HL-60 (cell line): ENCODE measurements around the gene MACF1.

Experiments used
- DNase-seq, 2 experiments: peaks; one replicate each; pipeline ENCODE4 v3.0.0-alpha.2; 2010 to 2020; ENCODE audit warnings: low read depth in 1 of 2, low spot score in 1 of 2
- H3K27ac ChIP-seq: fragments of 250-450 bp; sonication (Bioruptor Pico); replicated peaks from 2 replicates; pipeline ENCODE4 v1.5.1; 2020; ENCODE audit warnings: mild to moderate bottlenecking, moderate library complexity
- H3K27me3 ChIP-seq: fragments of 250-450 bp; sonication (Bioruptor Pico); 2 replicates; pipeline ENCODE4 v1.5.1; 2021; ENCODE audit warnings: mild to moderate bottlenecking, moderate library complexity; ENCODE audit not compliant: insufficient read depth, poor library complexity, severe bottlenecking
- H3K4me3 ChIP-seq: replicated peaks from 2 replicates; pipeline ENCODE4 v1.5.1; 2011; ENCODE audit warnings: mild to moderate bottlenecking, control low read depth, low read length; ENCODE audit not compliant: insufficient read depth
- GABPA ChIP-seq: IDR thresholded peaks from 2 replicates; pipeline ENCODE4 v1.6.1; 2012; ENCODE audit warnings: low read depth
- POLR2AphosphoS5 ChIP-seq: IDR thresholded peaks from 2 replicates; pipeline ENCODE4 v1.6.1; 2012; ENCODE audit warnings: low read depth
- SPI1 ChIP-seq: IDR thresholded peaks from 2 replicates; pipeline ENCODE4 v1.6.1; 2012; ENCODE audit warnings: low read depth, mild to moderate bottlenecking, borderline replicate concordance
- TF ChIP-seq, protein P1 (sequence below): IDR thresholded peaks from one replicate; pipeline ENCODE4 v1.5.1; 2011; ENCODE audit warnings: low read length, control low read depth, inconsistent platforms; ENCODE audit not compliant: insufficient read depth
- TF ChIP-seq, protein P2 (sequence below): IDR thresholded peaks from 2 replicates; pipeline ENCODE4 v1.6.1; 2012; ENCODE audit warnings: low read depth; ENCODE audit not compliant: insufficient replicate concordance

Gene MACF1

DNA sequence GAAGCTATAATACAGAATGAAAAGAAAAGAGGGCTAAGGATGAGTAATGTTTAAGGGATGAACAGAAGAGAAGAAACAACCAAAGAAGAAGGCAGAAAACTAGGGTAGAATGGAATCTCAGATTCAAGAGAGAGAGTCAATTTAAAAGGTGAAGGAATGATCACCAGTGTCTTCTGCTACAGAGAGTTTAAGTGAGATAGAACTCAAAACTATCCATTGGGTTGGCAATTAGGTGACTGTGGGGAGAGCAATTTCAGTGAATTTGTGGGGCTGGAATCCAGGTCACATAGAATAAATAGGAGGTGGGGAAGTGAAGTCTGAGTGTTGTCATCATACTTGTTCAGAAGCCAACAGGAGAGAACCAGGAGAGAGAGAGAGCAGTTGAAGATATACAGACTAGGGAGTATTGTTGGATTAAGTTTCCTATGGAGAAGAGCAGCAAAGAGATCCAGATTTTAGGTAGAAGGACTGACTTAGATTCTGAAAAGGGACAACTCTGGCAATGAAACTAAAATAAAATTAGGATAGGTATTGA, 19.9 kb downstream of the MACF1 start:
- no peak for TF ChIP-seq POLR2AphosphoS5
- TF ChIP-seq SPI1: no peak
- TF ChIP-seq GABPA: no peak
- TF ChIP-seq, protein P1, sequence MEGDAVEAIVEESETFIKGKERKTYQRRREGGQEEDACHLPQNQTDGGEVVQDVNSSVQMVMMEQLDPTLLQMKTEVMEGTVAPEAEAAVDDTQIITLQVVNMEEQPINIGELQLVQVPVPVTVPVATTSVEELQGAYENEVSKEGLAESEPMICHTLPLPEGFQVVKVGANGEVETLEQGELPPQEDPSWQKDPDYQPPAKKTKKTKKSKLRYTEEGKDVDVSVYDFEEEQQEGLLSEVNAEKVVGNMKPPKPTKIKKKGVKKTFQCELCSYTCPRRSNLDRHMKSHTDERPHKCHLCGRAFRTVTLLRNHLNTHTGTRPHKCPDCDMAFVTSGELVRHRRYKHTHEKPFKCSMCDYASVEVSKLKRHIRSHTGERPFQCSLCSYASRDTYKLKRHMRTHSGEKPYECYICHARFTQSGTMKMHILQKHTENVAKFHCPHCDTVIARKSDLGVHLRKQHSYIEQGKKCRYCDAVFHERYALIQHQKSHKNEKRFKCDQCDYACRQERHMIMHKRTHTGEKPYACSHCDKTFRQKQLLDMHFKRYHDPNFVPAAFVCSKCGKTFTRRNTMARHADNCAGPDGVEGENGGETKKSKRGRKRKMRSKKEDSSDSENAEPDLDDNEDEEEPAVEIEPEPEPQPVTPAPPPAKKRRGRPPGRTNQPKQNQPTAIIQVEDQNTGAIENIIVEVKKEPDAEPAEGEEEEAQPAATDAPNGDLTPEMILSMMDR: no peak
- TF ChIP-seq, protein P2, sequence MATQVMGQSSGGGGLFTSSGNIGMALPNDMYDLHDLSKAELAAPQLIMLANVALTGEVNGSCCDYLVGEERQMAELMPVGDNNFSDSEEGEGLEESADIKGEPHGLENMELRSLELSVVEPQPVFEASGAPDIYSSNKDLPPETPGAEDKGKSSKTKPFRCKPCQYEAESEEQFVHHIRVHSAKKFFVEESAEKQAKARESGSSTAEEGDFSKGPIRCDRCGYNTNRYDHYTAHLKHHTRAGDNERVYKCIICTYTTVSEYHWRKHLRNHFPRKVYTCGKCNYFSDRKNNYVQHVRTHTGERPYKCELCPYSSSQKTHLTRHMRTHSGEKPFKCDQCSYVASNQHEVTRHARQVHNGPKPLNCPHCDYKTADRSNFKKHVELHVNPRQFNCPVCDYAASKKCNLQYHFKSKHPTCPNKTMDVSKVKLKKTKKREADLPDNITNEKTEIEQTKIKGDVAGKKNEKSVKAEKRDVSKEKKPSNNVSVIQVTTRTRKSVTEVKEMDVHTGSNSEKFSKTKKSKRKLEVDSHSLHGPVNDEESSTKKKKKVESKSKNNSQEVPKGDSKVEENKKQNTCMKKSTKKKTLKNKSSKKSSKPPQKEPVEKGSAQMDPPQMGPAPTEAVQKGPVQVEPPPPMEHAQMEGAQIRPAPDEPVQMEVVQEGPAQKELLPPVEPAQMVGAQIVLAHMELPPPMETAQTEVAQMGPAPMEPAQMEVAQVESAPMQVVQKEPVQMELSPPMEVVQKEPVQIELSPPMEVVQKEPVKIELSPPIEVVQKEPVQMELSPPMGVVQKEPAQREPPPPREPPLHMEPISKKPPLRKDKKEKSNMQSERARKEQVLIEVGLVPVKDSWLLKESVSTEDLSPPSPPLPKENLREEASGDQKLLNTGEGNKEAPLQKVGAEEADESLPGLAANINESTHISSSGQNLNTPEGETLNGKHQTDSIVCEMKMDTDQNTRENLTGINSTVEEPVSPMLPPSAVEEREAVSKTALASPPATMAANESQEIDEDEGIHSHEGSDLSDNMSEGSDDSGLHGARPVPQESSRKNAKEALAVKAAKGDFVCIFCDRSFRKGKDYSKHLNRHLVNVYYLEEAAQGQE: no peak
- no peak overlapping the region for H3K4me3 ChIP-seq
- no peak overlapping the region for H3K27ac ChIP-seq
- no peaks in the 10 kb centered on the region for H3K27me3 ChIP-seq
- no peak for DNase-seq

DNA sequence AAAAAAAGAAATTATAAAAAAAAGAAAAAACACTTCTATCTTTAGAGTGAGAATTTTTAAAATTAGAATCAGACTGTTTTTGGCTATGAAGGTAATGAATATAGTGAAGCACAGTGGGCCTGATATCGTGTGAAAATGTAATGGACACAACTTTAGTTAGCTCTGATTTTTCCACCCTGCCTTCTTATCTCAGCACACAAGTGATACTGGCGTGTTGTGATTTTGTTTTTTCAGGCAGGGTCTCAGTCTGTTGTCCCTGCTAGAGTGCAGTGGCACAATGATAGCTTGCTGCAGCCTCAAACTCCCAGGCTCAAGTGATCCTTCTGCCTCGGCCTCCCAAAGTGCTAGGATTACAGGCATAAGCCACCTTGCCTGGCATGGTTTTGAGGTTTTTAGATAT, 22.3 kb downstream of the MACF1 start:
- Histone ChIP-seq H3K27ac (no peak overlapping the region), H3K4me3 (no peak overlapping the region), H3K27me3 (no peaks in the 10 kb centered on the region)
- no peak for DNase-seq
- TF ChIP-seq POLR2AphosphoS5 (no peak), GABPA (no peak), SPI1 (no peak)
- TF ChIP-seq, protein P2: no peak
- TF ChIP-seq, protein P1: no peak

DNA sequence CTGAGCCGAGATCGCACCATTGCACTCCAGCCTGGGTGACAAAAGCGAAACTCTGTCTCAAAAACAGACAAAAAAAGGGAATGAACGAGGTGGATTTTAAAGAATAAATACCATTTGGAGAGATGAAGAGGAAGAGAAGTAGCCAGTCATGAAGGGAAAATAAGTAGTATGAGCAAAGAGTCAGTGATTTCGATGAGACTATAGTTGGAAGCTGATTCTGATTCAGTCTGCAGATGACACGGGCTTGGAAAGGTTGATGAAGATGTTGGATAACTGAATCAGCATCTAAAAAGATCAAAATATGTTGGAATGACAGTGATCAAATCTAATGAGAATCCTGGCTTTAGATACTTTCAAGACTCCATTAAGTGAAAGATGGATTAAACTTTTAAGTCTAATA, 23.8 kb downstream of the MACF1 start:
- Histone ChIP-seq H3K4me3 (no peak overlapping the region), H3K27me3 (no peaks in the 10 kb centered on the region), H3K27ac (no peak overlapping the region)
- no peak for DNase-seq
- TF ChIP-seq, protein P2: no peak
- TF ChIP-seq, protein P1: no peak
- no peak for TF ChIP-seq POLR2AphosphoS5
- TF ChIP-seq GABPA: no peak
- TF ChIP-seq SPI1: no peak
